ENCODE measurements around the gene TBC1D5. TPM values are rescaled to one million over a fixed set of nuclear protein-coding genes. Genes with fewer than 3 reads are reported as not detected.

The TBC1D5 gene
- polyA plus RNA-seq, 2 of the 4 experiments (the other 2 are of a cell fraction) = 36.7 to 72.2 TPM

- ChIA-PET POLR2A (no interaction called here), CTCF (interaction anchor here (2.1 kb wide), 1 partner anchor 626 kb away, joined by 17 read pairs; no protein-coding TSS in a partner anchor)
- 66% methylated on average over 2 of the region's 2 CpGs for WGBS (ENCODE audit: missing lambda C conversion rate)
- Histone ChIP-seq H3K27ac (no peak overlapping the region), H3K4me2 (no peak overlapping the region), H3K4me1 (no peaks in the 10 kb centered on the region), H3K4me3 (no peak overlapping the region), H3K9me3 (no peaks in the 10 kb centered on the region)
- ATAC-seq = no peak
- TF ChIP-seq FOSL2 (IDR thresholded peaks at IDR 0.05) = no peak
- no peak for TF ChIP-seq FOSL2 (CRISPR knock-in tag; IDR thresholded peaks at IDR 0.05)
- no peak for TF ChIP-seq RARB (CRISPR knock-in tag; IDR thresholded peaks at IDR 0.05)
- TF ChIP-seq JUNB (IDR thresholded peaks at IDR 0.05) = no peak
- no peak for TF ChIP-seq RFX5 (IDR thresholded peaks at IDR 0.05)
- no peak for TF ChIP-seq TFCP2L1 (CRISPR knock-in tag; IDR thresholded peaks at IDR 0.05)
- TF ChIP-seq CTCF (IDR thresholded peaks at IDR 0.05) = no peak
- TF ChIP-seq HOXB13 (CRISPR knock-in tag; IDR thresholded peaks at IDR 0.05; ENCODE audit: low read depth) = no peak
- no peak for TF ChIP-seq CEBPB (IDR thresholded peaks at IDR 0.05)
- TF ChIP-seq HOXA7 (CRISPR knock-in tag; IDR thresholded peaks at IDR 0.05) = no peak
- TF ChIP-seq MYC (IDR thresholded peaks at IDR 0.05; ENCODE audit: borderline replicate concordance, low read length) = no peak
- no peak for TF ChIP-seq EP300 (IDR thresholded peaks at IDR 0.05)
- no peak for TF ChIP-seq CHD4 (IDR thresholded peaks at IDR 0.05; ENCODE audit: borderline replicate concordance)
- TF ChIP-seq RAD21 (conservative IDR thresholded peaks at IDR 0.05 in 1 of 2, IDR thresholded peaks at IDR 0.05 in 1 of 2) = no peak
- no peak for TF ChIP-seq HOXB5 (CRISPR knock-in tag; IDR thresholded peaks at IDR 0.05)
- no peak for DNase-seq (ENCODE audit: low read depth in 1 of 2, low spot score in 1 of 2)
- no peak for FAIRE-seq
These were observed 515.0 kb downstream of the TBC1D5 start for GRCh38 chr3:17227472-17227871.

GRCh38 chr3:17221529-17221928 is 520.9 kb downstream of the TBC1D5 start:
- Histone ChIP-seq H3K4me2 (no peak overlapping the region), H3K4me1 (no peaks in the 10 kb centered on the region), H3K27ac (no peak overlapping the region), H3K4me3 (no peak overlapping the region), H3K9me3 (0 out of 3 replicates have a peak, but pooled peaks cover 3% of the 10 kb centered on the region)
- DNase-seq (ENCODE audit: low read depth in 1 of 2, low spot score in 1 of 2) (no peak), FAIRE-seq (no peak), ATAC-seq (no peak)
- TF ChIP-seq HES2 (IDR thresholded peaks at IDR 0.05) (no peak), MAFK (IDR thresholded peaks at IDR 0.05; ENCODE audit: partially characterized antibody) (peak; percentile 57), ATOH8 (CRISPR knock-in tag; IDR thresholded peaks at IDR 0.05; ENCODE audit: low read depth) (no peak)
- POLR2A ChIA-PET = no interaction called here
- WGBS (ENCODE audit: missing lambda C conversion rate) = 77% methylated on average over 1 of the region's 1 CpG
- CTCF ChIA-PET = no interaction called here

- CTCF ChIA-PET = interaction anchor here (1.2 kb wide), 1 partner anchor 618 kb away, joined by 4 read pairs; no protein-coding TSS in a partner anchor
- no peak for DNase-seq (ENCODE audit: low read depth in 1 of 2, low spot score in 1 of 2)
- FAIRE-seq = no peak
- 87% methylated on average over 2 of the region's 2 CpGs for WGBS (ENCODE audit: missing lambda C conversion rate)
- Histone ChIP-seq H3K9me3 (0 out of 3 replicates have a peak, but pooled peaks cover 3% of the 10 kb centered on the region), H3K4me2 (no peak overlapping the region), H3K4me3 (no peak overlapping the region), H3K27ac (no peak overlapping the region), H3K4me1 (no peaks in the 10 kb centered on the region)
- ATAC-seq = no peak
- no peak for TF ChIP-seq CHD4 (IDR thresholded peaks at IDR 0.05; ENCODE audit: borderline replicate concordance)
- TF ChIP-seq CEBPB (IDR thresholded peaks at IDR 0.05) = no peak
- no peak for TF ChIP-seq RNF2 (IDR thresholded peaks at IDR 0.05; ENCODE audit: borderline replicate concordance, low read depth)
- no peak for TF ChIP-seq ZFP36 (IDR thresholded peaks at IDR 0.05; ENCODE audit: borderline replicate concordance, partially characterized antibody)
- TF ChIP-seq FOXS1 (CRISPR knock-in tag; IDR thresholded peaks at IDR 0.05) = no peak
- TF ChIP-seq ZSCAN20 (CRISPR knock-in tag; IDR thresholded peaks at IDR 0.05) = no peak
- TF ChIP-seq HES2 (IDR thresholded peaks at IDR 0.05) = no peak
- TF ChIP-seq PHF8 (IDR thresholded peaks at IDR 0.05; ENCODE audit: borderline replicate concordance, low read depth) = no peak
- TF ChIP-seq, protein P1, sequence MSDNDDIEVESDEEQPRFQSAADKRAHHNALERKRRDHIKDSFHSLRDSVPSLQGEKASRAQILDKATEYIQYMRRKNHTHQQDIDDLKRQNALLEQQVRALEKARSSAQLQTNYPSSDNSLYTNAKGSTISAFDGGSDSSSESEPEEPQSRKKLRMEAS (IDR thresholded peaks at IDR 0.05) = no peak
- TF ChIP-seq CHD2 (IDR thresholded peaks at IDR 0.05; ENCODE audit: low read length, partially characterized antibody) = no peak
- no peak for TF ChIP-seq POLR2AphosphoS2 (conservative IDR thresholded peaks at IDR 0.05; ENCODE audit: low read length)
- TF ChIP-seq RAD21 (conservative IDR thresholded peaks at IDR 0.05 in 1 of 2, IDR thresholded peaks at IDR 0.05 in 1 of 2) = no peak
- TF ChIP-seq TP53 (CRISPR knock-in tag; IDR thresholded peaks at IDR 0.05) = no peak
- POLR2A ChIA-PET = no interaction called here
These were observed 522.8 kb downstream of the TBC1D5 start for GRCh38 chr3:17219593-17219992.

All from A549 (cell line).